Lower leg skin (tissue), 3 donors: ENCODE measurements around the gene CWC27.

Source experiments
- POLR2A ChIP-seq, 2 donors: fragments of 450-650 bp; IDR thresholded peaks; one replicate each; pipeline ENCODE4 v1.6.1; 2016 to 2017; ENCODE audit warnings: antibody characterized with exemption in 2 of 2, mild to moderate bottlenecking in 1 of 2, moderate library complexity in 1 of 2
- TF ChIP-seq, protein P1 (sequence below), 3 donors: fragments of 450-650 bp; IDR thresholded peaks; one replicate each; pipeline ENCODE4 v1.5.1; 2016; ENCODE audit warnings: antibody characterized with exemption in 3 of 3, mild to moderate bottlenecking in 3 of 3, moderate library complexity in 2 of 3

DNA sequence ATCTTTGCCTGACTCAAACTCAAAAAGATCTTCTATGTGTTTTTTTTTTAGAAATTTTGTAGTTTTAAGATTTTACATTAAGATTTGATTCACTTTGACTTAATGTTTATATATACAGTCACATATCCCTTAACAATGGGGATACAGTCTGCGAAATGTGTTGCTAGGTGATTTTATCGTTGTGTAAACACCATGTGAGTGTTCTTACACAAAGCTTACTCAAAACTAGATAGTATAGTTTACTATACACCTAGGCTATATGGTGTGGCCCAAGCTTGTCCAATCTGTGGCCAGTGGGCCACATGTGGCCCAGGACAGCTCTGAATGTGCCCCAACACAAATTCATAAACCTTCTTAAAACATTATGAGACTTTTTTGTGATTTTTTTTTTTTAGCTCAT, 131.9 kb downstream of the CWC27 start:
- TF ChIP-seq, protein P1, sequence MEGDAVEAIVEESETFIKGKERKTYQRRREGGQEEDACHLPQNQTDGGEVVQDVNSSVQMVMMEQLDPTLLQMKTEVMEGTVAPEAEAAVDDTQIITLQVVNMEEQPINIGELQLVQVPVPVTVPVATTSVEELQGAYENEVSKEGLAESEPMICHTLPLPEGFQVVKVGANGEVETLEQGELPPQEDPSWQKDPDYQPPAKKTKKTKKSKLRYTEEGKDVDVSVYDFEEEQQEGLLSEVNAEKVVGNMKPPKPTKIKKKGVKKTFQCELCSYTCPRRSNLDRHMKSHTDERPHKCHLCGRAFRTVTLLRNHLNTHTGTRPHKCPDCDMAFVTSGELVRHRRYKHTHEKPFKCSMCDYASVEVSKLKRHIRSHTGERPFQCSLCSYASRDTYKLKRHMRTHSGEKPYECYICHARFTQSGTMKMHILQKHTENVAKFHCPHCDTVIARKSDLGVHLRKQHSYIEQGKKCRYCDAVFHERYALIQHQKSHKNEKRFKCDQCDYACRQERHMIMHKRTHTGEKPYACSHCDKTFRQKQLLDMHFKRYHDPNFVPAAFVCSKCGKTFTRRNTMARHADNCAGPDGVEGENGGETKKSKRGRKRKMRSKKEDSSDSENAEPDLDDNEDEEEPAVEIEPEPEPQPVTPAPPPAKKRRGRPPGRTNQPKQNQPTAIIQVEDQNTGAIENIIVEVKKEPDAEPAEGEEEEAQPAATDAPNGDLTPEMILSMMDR (IDR thresholded peaks at IDR 0.05) = no peak
- TF ChIP-seq POLR2A (IDR thresholded peaks at IDR 0.05) = no peak
